ENCODE data around the gene TUBGCP6. TPM values are rescaled to one million over a fixed set of nuclear protein-coding genes. Genes with fewer than 3 reads are reported as not detected.

The TUBGCP6 gene
- total and polyA plus RNA-seq, 2 donors (not counting 1 experiment from before 2014, with no cell fraction given) = 137 to 178 TPM

DNA sequence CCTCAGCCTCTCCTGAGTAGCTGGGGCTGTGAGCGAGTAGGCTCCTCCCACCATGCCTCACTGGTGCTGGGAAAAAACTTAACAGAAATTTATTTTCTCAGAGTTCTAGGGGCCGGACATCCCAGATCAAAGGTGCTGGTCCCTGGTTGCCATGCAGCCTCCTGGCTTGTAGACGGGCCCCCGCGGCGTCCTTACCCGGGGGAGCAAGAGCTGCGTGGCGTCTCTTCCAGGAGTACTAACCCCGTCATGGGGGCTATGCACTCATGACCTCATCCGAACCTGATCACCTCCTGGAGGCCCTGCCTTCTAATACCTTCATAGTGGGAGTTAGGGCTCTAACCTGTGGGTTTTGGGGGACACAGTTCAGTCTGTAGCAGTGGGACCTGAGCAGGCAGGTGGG is 56.5 kb downstream of the TUBGCP6 start:
- Mint-ChIP-seq H3K27me3 (no peaks in the 10 kb centered on the region), H3K9me3 (ENCODE audit: insufficient read depth) (no peaks in the 10 kb centered on the region), H3K27ac (peak overlapping the region; percentile 74), H3K4me3 (peak overlapping the region; percentile 32), H3K4me1 (peaks cover 61% of the 10 kb centered on the region)
- intact Hi-C loops (cut with micrococcal nuclease) = no loop called here
- Histone ChIP-seq H3K9ac (ENCODE audit: low read length) (no peak overlapping the region), H3K4me3 (ENCODE audit: control extremely low read depth in 1 of 5, extremely low read depth in 1 of 5, insufficient read depth in 1 of 5, low read depth in 2 of 5, low read length in 4 of 5) (no peak overlapping the region), H3K27me3 (replicated peaks in 1 of 4; ENCODE audit: control extremely low read depth in 1 of 4, control insufficient read depth in 3 of 4, insufficient read depth in 4 of 4, low read length in 3 of 4) (peaks cover 0 to 12% (median 2%) of the 10 kb centered on the region in 4 experiments), H4K20me1 (ENCODE audit: control insufficient read depth, insufficient read depth, low read length, poor library complexity, severe bottlenecking) (peaks cover 4% of the 10 kb centered on the region), H2AFZ (ENCODE audit: insufficient read depth, low read depth, low read length, poor library complexity, severe bottlenecking) (no peak overlapping the region), H3K36me3 (replicated peaks in 1 of 2; ENCODE audit: control extremely low read depth in 1 of 2, control insufficient read depth in 1 of 2, extremely low read depth in 1 of 2, insufficient read depth in 2 of 2, low read length in 1 of 2) (peaks cover 0 to 7% of the 10 kb centered on the region in 2 experiments), H3K4me2 (replicated peaks; ENCODE audit: low read depth, low read length, poor library complexity, severe bottlenecking) (no peak overlapping the region), H3K4me1 (ENCODE audit: control insufficient read depth in 2 of 2, insufficient read depth in 2 of 2, low read length in 2 of 2) (peaks cover 75 to 82% of the 10 kb centered on the region in 2 donors), H3K9me3 (ENCODE audit: control extremely low read depth in 1 of 3, control insufficient read depth in 2 of 3, insufficient read depth in 1 of 3, low read length in 2 of 3) (peaks cover 0 to 2% (median 0%) of the 10 kb centered on the region in 3 donors), H3K79me2 (ENCODE audit: control insufficient read depth, insufficient read depth, low read length) (peaks cover 18% of the 10 kb centered on the region), H3K27ac (ENCODE audit: low read length in 2 of 2) (peak overlapping the region in 1 of 2 donors; percentile 100)
- CTCF ChIA-PET = interaction anchor here (2.2 to 2.3 kb wide), 2 partner anchors 18 to 22 kb away, joined by 6 to 7 read pairs; no protein-coding TSS in a partner anchor
- POLR2A ChIA-PET = no interaction called here
- DNase-seq = no peak
- 100% methylated on average over 5 of the region's 11 CpGs for WGBS (ENCODE audit: insufficient coverage)
- TF ChIP-seq, protein P1, sequence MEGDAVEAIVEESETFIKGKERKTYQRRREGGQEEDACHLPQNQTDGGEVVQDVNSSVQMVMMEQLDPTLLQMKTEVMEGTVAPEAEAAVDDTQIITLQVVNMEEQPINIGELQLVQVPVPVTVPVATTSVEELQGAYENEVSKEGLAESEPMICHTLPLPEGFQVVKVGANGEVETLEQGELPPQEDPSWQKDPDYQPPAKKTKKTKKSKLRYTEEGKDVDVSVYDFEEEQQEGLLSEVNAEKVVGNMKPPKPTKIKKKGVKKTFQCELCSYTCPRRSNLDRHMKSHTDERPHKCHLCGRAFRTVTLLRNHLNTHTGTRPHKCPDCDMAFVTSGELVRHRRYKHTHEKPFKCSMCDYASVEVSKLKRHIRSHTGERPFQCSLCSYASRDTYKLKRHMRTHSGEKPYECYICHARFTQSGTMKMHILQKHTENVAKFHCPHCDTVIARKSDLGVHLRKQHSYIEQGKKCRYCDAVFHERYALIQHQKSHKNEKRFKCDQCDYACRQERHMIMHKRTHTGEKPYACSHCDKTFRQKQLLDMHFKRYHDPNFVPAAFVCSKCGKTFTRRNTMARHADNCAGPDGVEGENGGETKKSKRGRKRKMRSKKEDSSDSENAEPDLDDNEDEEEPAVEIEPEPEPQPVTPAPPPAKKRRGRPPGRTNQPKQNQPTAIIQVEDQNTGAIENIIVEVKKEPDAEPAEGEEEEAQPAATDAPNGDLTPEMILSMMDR (IDR thresholded peaks at IDR 0.05) = no peak
- TF ChIP-seq EZH2 (IDR thresholded peaks at IDR 0.05; ENCODE audit: borderline replicate concordance, insufficient read depth, low read depth, low read length, poor library complexity, severe bottlenecking) = no peak
- ATAC-seq (ENCODE audit: low read depth) = no peak

DNA sequence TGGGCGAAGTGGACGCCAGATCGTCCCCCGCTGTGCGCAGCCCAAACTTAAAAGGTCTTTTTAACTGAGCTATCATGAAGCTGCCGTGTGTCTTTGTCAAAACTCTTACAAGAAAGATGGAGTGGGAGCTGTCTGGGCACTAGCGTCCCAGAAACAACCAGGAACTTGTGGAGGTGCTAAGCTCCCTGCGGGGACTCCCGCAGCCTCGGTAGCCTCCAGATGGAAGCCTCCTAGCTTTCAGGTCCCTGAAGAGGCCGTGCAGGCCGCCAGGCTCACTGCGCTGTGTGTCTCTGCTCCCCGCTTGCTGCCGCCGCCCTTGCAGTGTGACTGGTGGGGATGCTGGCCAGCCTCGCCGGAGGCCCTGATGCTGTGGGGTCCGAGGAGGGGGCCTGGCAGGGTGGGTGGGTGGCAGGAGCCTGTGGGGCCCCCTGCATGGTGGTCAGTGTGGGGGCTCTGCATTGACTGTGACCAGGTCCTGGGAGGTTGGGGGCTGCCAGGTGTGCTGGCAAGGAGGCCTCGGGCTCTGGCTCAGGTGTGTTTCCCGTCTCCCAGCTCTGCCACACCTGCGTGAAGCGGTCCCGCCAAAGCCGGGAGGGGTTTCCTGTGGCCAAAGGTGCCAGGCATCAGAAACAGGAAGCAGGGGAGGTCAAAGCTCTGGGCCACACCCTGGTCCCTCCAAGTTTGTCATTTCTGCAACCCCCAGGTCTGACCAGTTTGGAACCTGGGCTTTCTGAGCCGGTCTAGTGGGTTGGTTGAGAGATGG is 57.9 kb downstream of the TUBGCP6 start:
- POLR2A ChIA-PET = interaction anchor here (0.6 to 1.5 kb wide), 6 partner anchors 10 to 235 kb away, joined by 4 to 8 read pairs (median 6); no protein-coding TSS in a partner anchor
- peaks cover 0 to 7% of the 10 kb centered on the region in 2 experiments for H3K36me3 ChIP-seq (replicated peaks in 1 of 2; ENCODE audit: control extremely low read depth in 1 of 2, control insufficient read depth in 1 of 2, extremely low read depth in 1 of 2, insufficient read depth in 2 of 2, low read length in 1 of 2)
- Mint-ChIP-seq H3K27ac (peak overlapping the region; percentile 90), H3K27me3 (no peaks in the 10 kb centered on the region), H3K4me3 (peak overlapping the region; percentile 90), H3K9me3 (ENCODE audit: insufficient read depth) (no peaks in the 10 kb centered on the region), H3K4me1 (peaks cover 49% of the 10 kb centered on the region)
- CTCF ChIA-PET = interaction anchor here (0.6 to 2.2 kb wide), 4 partner anchors 20 to 38 kb away, joined by 3 to 9 read pairs (median 4); no protein-coding TSS in a partner anchor
- peak overlapping the region; percentile 93 for H3K4me2 ChIP-seq (replicated peaks; ENCODE audit: low read depth, low read length, poor library complexity, severe bottlenecking)
- H3K9me3 ChIP-seq (ENCODE audit: control extremely low read depth in 1 of 3, control insufficient read depth in 2 of 3, insufficient read depth in 1 of 3, low read length in 2 of 3) = peaks cover 0 to 2% (median 0%) of the 10 kb centered on the region in 3 donors
- H3K4me3 ChIP-seq (ENCODE audit: control extremely low read depth in 1 of 5, extremely low read depth in 1 of 5, insufficient read depth in 1 of 5, low read depth in 2 of 5, low read length in 4 of 5) = peak overlapping the region; percentile 47 to 76 (median 59)
- H3K27me3 ChIP-seq (replicated peaks in 1 of 4; ENCODE audit: control extremely low read depth in 1 of 4, control insufficient read depth in 3 of 4, insufficient read depth in 4 of 4, low read length in 3 of 4) = peaks cover 0 to 17% (median 2%) of the 10 kb centered on the region in 4 experiments
- intact Hi-C loops (cut with micrococcal nuclease) = no loop called here
- H3K79me2 ChIP-seq (ENCODE audit: control insufficient read depth, insufficient read depth, low read length) = peaks cover 11% of the 10 kb centered on the region
- ATAC-seq (ENCODE audit: low read depth) = no peak
- H4K20me1 ChIP-seq (ENCODE audit: control insufficient read depth, insufficient read depth, low read length, poor library complexity, severe bottlenecking) = no peaks in the 10 kb centered on the region
- WGBS (ENCODE audit: insufficient coverage) = 28% methylated on average over 23 of the region's 26 CpGs
- H3K27ac ChIP-seq (ENCODE audit: low read length in 2 of 2) = peak overlapping the region; percentile 24 to 71
- H2AFZ ChIP-seq (ENCODE audit: insufficient read depth, low read depth, low read length, poor library complexity, severe bottlenecking) = peak overlapping the region; percentile 21
- peak; percentile 53 for DNase-seq
- TF ChIP-seq EZH2 (IDR thresholded peaks at IDR 0.05; ENCODE audit: borderline replicate concordance, insufficient read depth, low read depth, low read length, poor library complexity, severe bottlenecking) = no peak
- TF ChIP-seq, protein P1 (IDR thresholded peaks at IDR 0.05) = no peak
- peaks cover 61 to 68% of the 10 kb centered on the region in 2 donors for H3K4me1 ChIP-seq (ENCODE audit: control insufficient read depth in 2 of 2, insufficient read depth in 2 of 2, low read length in 2 of 2)
- peak overlapping the region; percentile 74 for H3K9ac ChIP-seq (ENCODE audit: low read length)

Measured in B cell (primary cell).